SK-MEL-5 (cell line): ENCODE data around the gene VSIG10L. TPM values are rescaled to one million over a fixed set of nuclear protein-coding genes. Genes with fewer than 3 reads are reported as not detected.

Experiments
- DNase-seq: peaks from one replicate; pipeline ENCODE4 v3.0.0-alpha.2; 2016; ENCODE audit warnings: low read depth, low spot score
- in situ Hi-C: cut with HindIII; loops from 2 replicates; pipeline ENCODE4 v1.10.0; 2016; ENCODE audit warnings: low sequenced_read_pairs, high pct_unique_total_duplicates, low pct_unique_long_range_greater_than_20kb
- total RNA-seq: library from RNA; depleted of rRNA; stranded (reverse); fragments of >200 nt; shearing (Covaris generic); gene quantifications from 2 replicates; pipeline ENCODE4 v1.2.3, GENCODE V29; 2014

VSIG10L gene
- total RNA-seq, 1 experiment from 2014 or later = 0.77 TPM

GRCh38 chr19:51326216-51327065 lies 15.5 kb downstream of the VSIG10L start:
- in situ Hi-C loops = no loop called here
- no peak for DNase-seq

GRCh38 chr19:51325161-51325976 lies 16.6 kb downstream of the VSIG10L start:
- in situ Hi-C loops = no loop called here
- no peak for DNase-seq

GRCh38 chr19:51324167-51324481 lies 17.8 kb downstream of the VSIG10L start:
- DNase-seq = no peak
- in situ Hi-C loops = no loop called here

GRCh38 chr19:51323481-51324166 lies 18.3 kb downstream of the VSIG10L start:
- in situ Hi-C loops = no loop called here
- no peak for DNase-seq

GRCh38 chr19:51321799-51322198 lies 20.1 kb downstream of the VSIG10L start:
- no peak for DNase-seq
- in situ Hi-C loops = no loop called here

- no peak for DNase-seq
- in situ Hi-C loops = no loop called here
Observed at GRCh38 chr19:51320280-51320657, 21.7 kb downstream of the VSIG10L start.

GRCh38 chr19:51319649-51320279 lies 22.2 kb downstream of the VSIG10L start:
- DNase-seq = no peak
- in situ Hi-C loops = no loop called here

- in situ Hi-C loops = no loop called here
- no peak for DNase-seq
Observed at GRCh38 chr19:51318687-51319648, 23.0 kb downstream of the VSIG10L start.

GRCh38 chr19:51317968-51318367 lies 24.0 kb downstream of the VSIG10L start:
- in situ Hi-C loops = no loop called here
- no peak for DNase-seq

- in situ Hi-C loops = no loop called here
- DNase-seq = no peak
Observed at GRCh38 chr19:51317376-51317775, 24.6 kb downstream of the VSIG10L start.

- in situ Hi-C loops = no loop called here
Observed at GRCh38 chr19:51316688-51317087, 25.3 kb downstream of the VSIG10L start.

GRCh38 chr19:51311351-51312257 lies 30.3 kb downstream of the VSIG10L start, which contains the start of gene IGLON5:
IGLON5 (plus strand) TSS chr19:51311644; CDS start chr19:51311848, 204 bp downstream.
- DNase-seq = no peak
- in situ Hi-C loops = no loop called here

More at GRCh38 chr19:51316688-51317087, 25.3 kb downstream of the VSIG10L start:
- no peak for DNase-seq

- in situ Hi-C loops = no loop called here
- no peak for DNase-seq
Observed at GRCh38 chr19:51305479-51305878, 36.5 kb downstream of the VSIG10L start.

- in situ Hi-C loops = no loop called here
- no peak for DNase-seq
Observed at GRCh38 chr19:51301266-51301665, 40.7 kb downstream of the VSIG10L start.

- no peak for DNase-seq
- in situ Hi-C loops = no loop called here
Observed at GRCh38 chr19:51297406-51297805, 44.5 kb downstream of the VSIG10L start.
